Stimulated activated CD4-positive, alpha-beta T cell treated with anti-CD3 and anti-CD28 coated beads, TNF-alpha, amount 100 ng/mL, for 48 hours (primary cell): ENCODE measurements around the gene FAM90A1.
"Not testable (repeated sequence)": the region's sequence is repeated elsewhere in the genome, so short reads cannot be mapped to it uniquely, and the experiment has no call there.

Experiments used
- DNase-seq, 3 donors: peaks; one replicate each; pipeline ENCODE4 v3.0.0-alpha.2; 2020; ENCODE audit warnings: low read depth in 3 of 3

Gene FAM90A1

GRCh38 chr12:8226992-8227731, at the start of gene FAM90A1:
Gene FAM90A1, minus strand, starts transcription at chr12:8227618. Its CDS starts 2,786 bp downstream, at chr12:8224832.
- DNase-seq, result peak in 1 of 3 donors; percentile 24

- not testable (repeated sequence) for DNase-seq
These were observed 49.0 kb upstream of the FAM90A1 start for GRCh38 chr12:8276397-8276796.

- DNase-seq, result not testable (repeated sequence)
These were observed 39.3 kb upstream of the FAM90A1 start for GRCh38 chr12:8266706-8267105.

- DNase-seq, result not testable (repeated sequence)
These were observed 36.8 kb upstream of the FAM90A1 start for GRCh38 chr12:8264236-8264635.

GRCh38 chr12:8261111-8261554, 33.7 kb upstream of the FAM90A1 start:
- not testable (repeated sequence) for DNase-seq

GRCh38 chr12:8256356-8256755, 28.9 kb upstream of the FAM90A1 start:
- DNase-seq, result not testable (repeated sequence)

GRCh38 chr12:8254705-8255104, 27.3 kb upstream of the FAM90A1 start:
- not testable (repeated sequence) for DNase-seq

GRCh38 chr12:8252056-8252818, 24.8 kb upstream of the FAM90A1 start:
- DNase-seq, result not testable (repeated sequence)

- not testable (repeated sequence) for DNase-seq
These were observed 24.2 kb upstream of the FAM90A1 start for GRCh38 chr12:8251616-8252015.

GRCh38 chr12:8246941-8247535, 19.6 kb upstream of the FAM90A1 start:
- DNase-seq, result not testable (repeated sequence)

- not testable (repeated sequence) for DNase-seq
These were observed 16.3 kb upstream of the FAM90A1 start for GRCh38 chr12:8243682-8244161.

GRCh38 chr12:8242880-8243681, 15.7 kb upstream of the FAM90A1 start:
- DNase-seq, result peak; percentile 98 to 99 (median 99)

GRCh38 chr12:8242622-8242879, 15.1 kb upstream of the FAM90A1 start:
- DNase-seq, result not testable (repeated sequence)

GRCh38 chr12:8241917-8242621, 14.7 kb upstream of the FAM90A1 start:
- DNase-seq, result not testable (repeated sequence)

- not testable (repeated sequence) for DNase-seq
These were observed 13.1 kb upstream of the FAM90A1 start for GRCh38 chr12:8240340-8241114.

- DNase-seq, result not testable (repeated sequence)
These were observed 9.6 kb upstream of the FAM90A1 start for GRCh38 chr12:8237031-8237430.

- not testable (repeated sequence) for DNase-seq
These were observed 8.1 kb upstream of the FAM90A1 start for GRCh38 chr12:8235316-8236157.

- DNase-seq, result not testable (repeated sequence)
These were observed 7.3 kb upstream of the FAM90A1 start for GRCh38 chr12:8234746-8235145.

- not testable (repeated sequence) for DNase-seq
These were observed 6.6 kb upstream of the FAM90A1 start for GRCh38 chr12:8233935-8234495.
